HG02588 (cell line): ENCODE data around the gene GOLGA6A.
"Not testable (repeated sequence)": the region's sequence is repeated elsewhere in the genome, so short reads cannot be mapped to it uniquely, and the experiment has no call there.

ENCODE experiments used
- ATAC-seq: cut with Tn5 transposase; IDR thresholded peaks from one replicate; pipeline ENCODE4 v1.9.1; 2021; ENCODE audit warnings: mild to moderate bottlenecking, moderate library complexity; ENCODE audit not compliant: unreplicated experiment

The GOLGA6A gene

GRCh38 chr15:74082450-74082849 is at the start of gene GOLGA6A:
TSS of gene GOLGA6A (minus strand) at chr15:74082550. CDS start at chr15:74082509, 41 bp downstream.
- not testable (repeated sequence) for ATAC-seq

GRCh38 chr15:74131628-74132413 is 49.5 kb upstream of the GOLGA6A start:
- no peak for ATAC-seq

- no peak for ATAC-seq
Measured at GRCh38 chr15:74130849-74131627, 48.7 kb upstream of the GOLGA6A start.

- ATAC-seq, result no peak
Measured at GRCh38 chr15:74130155-74130848, 48.0 kb upstream of the GOLGA6A start, which contains the start of gene ISLR2. TSS of gene ISLR2 (plus strand) at chr15:74130586. CDS start at chr15:74132755, 2,169 bp downstream.

- ATAC-seq, result no peak
Measured at GRCh38 chr15:74129586-74130154, 47.3 kb upstream of the GOLGA6A start.

GRCh38 chr15:74128785-74129585 is 46.6 kb upstream of the GOLGA6A start:
- no peak for ATAC-seq

GRCh38 chr15:74127954-74128784 is 45.8 kb upstream of the GOLGA6A start:
- no peak for ATAC-seq

GRCh38 chr15:74127255-74127953 is 45.1 kb upstream of the GOLGA6A start:
- ATAC-seq, result no peak

- no peak for ATAC-seq
Measured at GRCh38 chr15:74124759-74125158, 42.4 kb upstream of the GOLGA6A start.

GRCh38 chr15:74124196-74124595 is 41.8 kb upstream of the GOLGA6A start:
- no peak for ATAC-seq

- no peak for ATAC-seq
Measured at GRCh38 chr15:74123658-74124057, 41.3 kb upstream of the GOLGA6A start.

GRCh38 chr15:74123131-74123429 is 40.7 kb upstream of the GOLGA6A start:
- ATAC-seq, result no peak

- no peak for ATAC-seq
Measured at GRCh38 chr15:74122403-74123130, 40.2 kb upstream of the GOLGA6A start.

GRCh38 chr15:74121858-74122257 is 39.5 kb upstream of the GOLGA6A start:
- no peak for ATAC-seq

- no peak for ATAC-seq
Measured at GRCh38 chr15:74121039-74121438, 38.7 kb upstream of the GOLGA6A start.

GRCh38 chr15:74120426-74120825 is 38.1 kb upstream of the GOLGA6A start:
- ATAC-seq, result no peak

GRCh38 chr15:74109713-74110112 is 27.4 kb upstream of the GOLGA6A start:
- ATAC-seq, result no peak

- not testable (repeated sequence) for ATAC-seq
Measured at GRCh38 chr15:74108611-74109010, 26.3 kb upstream of the GOLGA6A start.
